Measurements from ENCODE around the gene ARHGAP26. TPM values are rescaled to one million over a fixed set of nuclear protein-coding genes. Genes with fewer than 3 reads are reported as not detected.

The ARHGAP26 gene
- total RNA-seq, 1 experiment from 2014 or later, result 79.8 TPM

GRCh38 chr5:142851731-142852130 lies 81.6 kb downstream of the ARHGAP26 start:
- POLR2A ChIA-PET, result no interaction called here

DNA sequence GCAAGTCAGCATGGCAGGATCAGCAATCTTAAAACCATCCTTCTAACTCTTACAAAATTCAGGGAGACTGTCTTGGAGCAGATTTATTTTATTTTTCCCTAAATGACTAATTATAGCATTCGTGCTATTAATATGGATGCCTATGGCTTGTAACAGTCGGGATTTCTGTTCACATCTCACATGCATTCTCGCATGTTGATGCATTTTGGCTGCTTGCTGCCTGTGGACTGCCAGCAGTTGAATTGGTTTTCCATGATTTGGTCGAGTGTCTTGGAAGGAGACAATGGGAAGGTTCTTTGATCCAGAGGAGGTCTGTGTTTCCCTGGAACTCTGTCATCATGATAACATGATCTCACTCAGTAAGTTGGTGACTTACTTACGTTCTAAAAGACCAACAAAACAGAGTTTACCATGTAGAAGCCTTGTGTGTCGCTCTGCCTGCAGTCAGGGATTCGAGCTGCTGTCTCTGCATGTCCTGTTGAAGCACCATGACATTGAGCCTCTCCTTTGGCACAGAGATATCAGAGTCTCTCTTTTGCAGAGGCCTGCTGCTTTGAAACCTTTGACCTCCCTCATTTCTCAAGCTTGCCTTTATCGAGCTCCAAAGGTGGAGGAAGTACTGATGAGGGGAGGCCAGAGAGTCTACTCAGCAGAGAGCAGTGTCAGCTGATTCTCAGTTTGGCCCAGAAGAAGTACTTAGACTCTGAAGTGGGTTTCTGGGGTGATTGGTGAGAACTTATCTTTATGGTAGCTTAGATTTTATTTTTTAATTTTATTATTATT lies 82.4 kb downstream of the ARHGAP26 start:
- no peak overlapping the region for H3K27ac Mint-ChIP-seq (ENCODE audit: unreplicated experiment)
- H3K4me1 ChIP-seq, result peaks cover 10% of the 10 kb centered on the region
- H3K27me3 ChIP-seq (replicated peaks; ENCODE audit: control insufficient read depth, insufficient read depth, low read length), result no peaks in the 10 kb centered on the region
- no peak for DNase-seq
- CTCF ChIA-PET, result interaction anchor here (1.2 kb wide), 1 partner anchor 69 kb away, joined by 3 read pairs; no protein-coding TSS in a partner anchor
- POLR2A ChIA-PET, result no interaction called here
- no peaks in the 10 kb centered on the region for H3K9me3 Mint-ChIP-seq (ENCODE audit: unreplicated experiment)
- no peaks in the 10 kb centered on the region for H3K36me3 ChIP-seq (ENCODE audit: control insufficient read depth, insufficient read depth, low read length)
- intact Hi-C loops (cut with micrococcal nuclease; ENCODE audit: unreplicated experiment), result no loop called here
- H3K4me1 Mint-ChIP-seq (ENCODE audit: low read depth, unreplicated experiment), result peaks cover 51% of the 10 kb centered on the region
- BruUV-seq (replicated peaks), result no TSS peak
- no peak overlapping the region for H3K4me3 ChIP-seq (ENCODE audit: low read depth, low read length)
- no peaks in the 10 kb centered on the region for H3K27me3 Mint-ChIP-seq (ENCODE audit: insufficient read depth, unreplicated experiment)
- H3K9me3 ChIP-seq, result no peaks in the 10 kb centered on the region
- H3K4me3 Mint-ChIP-seq (ENCODE audit: unreplicated experiment), result no peak overlapping the region
- TF ChIP-seq CTCF (IDR thresholded peaks at IDR 0.05; ENCODE audit: insufficient read depth in 1 of 2, low read depth in 1 of 2, low read length in 1 of 2, severe bottlenecking in 1 of 2, unreplicated experiment in 1 of 2), result no peak
- peaks cover 16% of the 10 kb centered on the region for H3K36me3 Mint-ChIP-seq (ENCODE audit: insufficient read depth, unreplicated experiment)

More at GRCh38 chr5:142851731-142852130, 81.6 kb downstream of the ARHGAP26 start:
- Mint-ChIP-seq H3K4me1 (ENCODE audit: low read depth, unreplicated experiment) (peaks cover 52% of the 10 kb centered on the region), H3K27ac (ENCODE audit: unreplicated experiment) (no peak overlapping the region), H3K36me3 (ENCODE audit: insufficient read depth, unreplicated experiment) (peaks cover 20% of the 10 kb centered on the region), H3K27me3 (ENCODE audit: insufficient read depth, unreplicated experiment) (no peaks in the 10 kb centered on the region), H3K4me3 (ENCODE audit: unreplicated experiment) (no peak overlapping the region), H3K9me3 (ENCODE audit: unreplicated experiment) (no peaks in the 10 kb centered on the region)
- intact Hi-C loops (cut with micrococcal nuclease; ENCODE audit: unreplicated experiment), result no loop called here
- TF ChIP-seq CTCF (IDR thresholded peaks at IDR 0.05; ENCODE audit: insufficient read depth in 1 of 2, low read depth in 1 of 2, low read length in 1 of 2, severe bottlenecking in 1 of 2, unreplicated experiment in 1 of 2), result no peak
- DNase-seq, result no peak
- CTCF ChIA-PET, result interaction anchor here (1.2 kb wide), 1 partner anchor 68 kb away, joined by 3 read pairs; no protein-coding TSS in a partner anchor
- no peaks in the 10 kb centered on the region for H3K27me3 ChIP-seq (replicated peaks; ENCODE audit: control insufficient read depth, insufficient read depth, low read length)
- no peak overlapping the region for H3K4me3 ChIP-seq (ENCODE audit: low read depth, low read length)
- no peaks in the 10 kb centered on the region for H3K9me3 ChIP-seq
- H3K36me3 ChIP-seq (ENCODE audit: control insufficient read depth, insufficient read depth, low read length), result no peaks in the 10 kb centered on the region
- peaks cover 5% of the 10 kb centered on the region; the same call in 1 of the 2 replicates for H3K4me1 ChIP-seq
- no TSS peak for BruUV-seq (replicated peaks)

DNA sequence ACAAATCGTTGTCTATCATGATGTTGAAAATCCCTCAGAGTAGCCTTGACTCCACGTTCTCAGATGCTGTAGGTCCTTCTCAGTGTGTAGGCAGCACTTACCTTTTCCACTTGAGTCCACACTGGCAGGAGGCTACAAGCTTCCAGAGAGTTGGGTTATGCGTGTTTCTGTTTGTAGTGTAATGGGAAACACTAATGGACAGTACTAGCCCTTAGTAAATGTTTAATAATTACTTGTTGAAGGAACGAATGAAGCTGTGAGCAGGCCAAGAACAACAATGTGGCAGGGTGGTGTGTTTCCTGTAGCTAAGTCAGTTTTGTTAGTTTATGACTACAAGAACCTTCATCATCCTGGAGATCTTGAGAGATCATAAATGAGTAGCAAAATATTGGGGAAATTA lies 83.5 kb downstream of the ARHGAP26 start:
- no peaks in the 10 kb centered on the region for H3K36me3 ChIP-seq (ENCODE audit: control insufficient read depth, insufficient read depth, low read length)
- Mint-ChIP-seq H3K27ac (ENCODE audit: unreplicated experiment) (no peak overlapping the region), H3K4me3 (ENCODE audit: unreplicated experiment) (no peak overlapping the region), H3K27me3 (ENCODE audit: insufficient read depth, unreplicated experiment) (no peaks in the 10 kb centered on the region), H3K4me1 (ENCODE audit: low read depth, unreplicated experiment) (peaks cover 51% of the 10 kb centered on the region), H3K36me3 (ENCODE audit: insufficient read depth, unreplicated experiment) (peaks cover 13% of the 10 kb centered on the region), H3K9me3 (ENCODE audit: unreplicated experiment) (no peaks in the 10 kb centered on the region)
- intact Hi-C loops (cut with micrococcal nuclease; ENCODE audit: unreplicated experiment), result no loop called here
- peaks cover 10% of the 10 kb centered on the region for H3K4me1 ChIP-seq
- no peaks in the 10 kb centered on the region for H3K9me3 ChIP-seq
- no peak for TF ChIP-seq CTCF (IDR thresholded peaks at IDR 0.05; ENCODE audit: insufficient read depth in 1 of 2, low read depth in 1 of 2, low read length in 1 of 2, severe bottlenecking in 1 of 2, unreplicated experiment in 1 of 2)
- POLR2A ChIA-PET, result no interaction called here
- DNase-seq, result no peak
- CTCF ChIA-PET, result interaction anchor here (1.2 kb wide), 1 partner anchor 140 kb away, joined by 3 read pairs; no protein-coding TSS in a partner anchor
- no TSS peak for BruUV-seq (replicated peaks)
- no peaks in the 10 kb centered on the region for H3K27me3 ChIP-seq (replicated peaks; ENCODE audit: control insufficient read depth, insufficient read depth, low read length)
- H3K4me3 ChIP-seq (ENCODE audit: low read depth, low read length), result no peak overlapping the region
